Gastrocnemius medialis (tissue), 4 donors: Measurements from ENCODE around the gene ANKH.

Experiments used
- POLR2A ChIP-seq, 2 donors: fragments of 450-650 bp; IDR thresholded peaks; one replicate each; pipeline ENCODE4 v1.6.1; 2017; ENCODE audit warnings: antibody characterized with exemption in 2 of 2, mild to moderate bottlenecking in 2 of 2, moderate library complexity in 2 of 2
- TF ChIP-seq, protein P1 (sequence below), 5 experiments: fragments of 450-650 bp in 3 of 5; fragments of 200-600 bp in 2 of 5; sonication (generic) in 2 of 5; IDR thresholded peaks in 4 of 5; conservative IDR thresholded peaks in 1 of 5; 1 replicate in 4 of 5; 2 replicates in 1 of 5; pipeline ENCODE4 v1.5.1; 2016 to 2019; ENCODE audit warnings: antibody characterized with exemption in 5 of 5, mild to moderate bottlenecking in 3 of 5, moderate library complexity in 3 of 5

DNA sequence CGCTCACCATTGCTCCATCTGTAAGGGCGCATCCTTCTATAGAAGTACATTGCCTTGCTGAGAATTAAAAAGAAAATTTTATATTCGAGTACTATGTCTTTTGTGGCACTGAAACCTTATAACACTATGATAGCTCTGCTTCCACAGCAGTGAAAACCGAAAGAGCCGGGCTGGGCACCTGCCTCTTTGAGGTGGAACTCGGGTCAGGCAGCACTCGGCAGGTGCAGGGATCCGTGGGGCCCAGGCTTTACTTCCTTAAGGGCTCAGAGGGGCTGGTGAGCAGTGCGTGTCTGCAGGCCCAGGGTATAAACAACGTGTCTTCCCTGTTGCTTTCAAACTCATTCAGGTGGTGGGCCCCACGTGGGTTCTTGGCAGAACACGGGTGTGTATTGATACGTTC, 137.2 kb downstream of the ANKH start:
- TF ChIP-seq, protein P1, sequence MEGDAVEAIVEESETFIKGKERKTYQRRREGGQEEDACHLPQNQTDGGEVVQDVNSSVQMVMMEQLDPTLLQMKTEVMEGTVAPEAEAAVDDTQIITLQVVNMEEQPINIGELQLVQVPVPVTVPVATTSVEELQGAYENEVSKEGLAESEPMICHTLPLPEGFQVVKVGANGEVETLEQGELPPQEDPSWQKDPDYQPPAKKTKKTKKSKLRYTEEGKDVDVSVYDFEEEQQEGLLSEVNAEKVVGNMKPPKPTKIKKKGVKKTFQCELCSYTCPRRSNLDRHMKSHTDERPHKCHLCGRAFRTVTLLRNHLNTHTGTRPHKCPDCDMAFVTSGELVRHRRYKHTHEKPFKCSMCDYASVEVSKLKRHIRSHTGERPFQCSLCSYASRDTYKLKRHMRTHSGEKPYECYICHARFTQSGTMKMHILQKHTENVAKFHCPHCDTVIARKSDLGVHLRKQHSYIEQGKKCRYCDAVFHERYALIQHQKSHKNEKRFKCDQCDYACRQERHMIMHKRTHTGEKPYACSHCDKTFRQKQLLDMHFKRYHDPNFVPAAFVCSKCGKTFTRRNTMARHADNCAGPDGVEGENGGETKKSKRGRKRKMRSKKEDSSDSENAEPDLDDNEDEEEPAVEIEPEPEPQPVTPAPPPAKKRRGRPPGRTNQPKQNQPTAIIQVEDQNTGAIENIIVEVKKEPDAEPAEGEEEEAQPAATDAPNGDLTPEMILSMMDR (IDR thresholded peaks at IDR 0.05 in 4 of 5, conservative IDR thresholded peaks at IDR 0.05 in 1 of 5), result no peak
- no peak for TF ChIP-seq POLR2A (IDR thresholded peaks at IDR 0.05)
